ENCODE measurements around the gene PXDN.

DNA sequence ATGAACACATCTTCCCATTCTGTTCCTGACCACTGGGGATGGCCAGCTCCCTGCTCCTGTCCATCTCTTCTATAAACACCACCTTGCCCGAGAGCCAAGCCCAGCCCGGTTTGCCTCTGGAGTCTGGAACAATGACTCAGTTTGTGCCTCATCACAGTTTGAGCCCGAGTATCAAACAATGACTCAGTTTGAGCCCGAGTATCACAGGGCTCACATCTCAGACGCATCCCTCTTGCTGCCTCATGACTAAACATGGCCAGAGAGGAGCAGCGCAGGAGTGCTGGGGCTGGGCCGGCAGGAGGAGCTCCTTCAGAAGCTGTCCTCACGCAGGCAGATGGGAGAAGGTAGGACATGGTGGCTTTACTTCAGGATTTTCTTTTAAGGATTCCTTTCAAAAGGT, 68.7 kb downstream of the PXDN start:
- TF ChIP-seq, protein P1, sequence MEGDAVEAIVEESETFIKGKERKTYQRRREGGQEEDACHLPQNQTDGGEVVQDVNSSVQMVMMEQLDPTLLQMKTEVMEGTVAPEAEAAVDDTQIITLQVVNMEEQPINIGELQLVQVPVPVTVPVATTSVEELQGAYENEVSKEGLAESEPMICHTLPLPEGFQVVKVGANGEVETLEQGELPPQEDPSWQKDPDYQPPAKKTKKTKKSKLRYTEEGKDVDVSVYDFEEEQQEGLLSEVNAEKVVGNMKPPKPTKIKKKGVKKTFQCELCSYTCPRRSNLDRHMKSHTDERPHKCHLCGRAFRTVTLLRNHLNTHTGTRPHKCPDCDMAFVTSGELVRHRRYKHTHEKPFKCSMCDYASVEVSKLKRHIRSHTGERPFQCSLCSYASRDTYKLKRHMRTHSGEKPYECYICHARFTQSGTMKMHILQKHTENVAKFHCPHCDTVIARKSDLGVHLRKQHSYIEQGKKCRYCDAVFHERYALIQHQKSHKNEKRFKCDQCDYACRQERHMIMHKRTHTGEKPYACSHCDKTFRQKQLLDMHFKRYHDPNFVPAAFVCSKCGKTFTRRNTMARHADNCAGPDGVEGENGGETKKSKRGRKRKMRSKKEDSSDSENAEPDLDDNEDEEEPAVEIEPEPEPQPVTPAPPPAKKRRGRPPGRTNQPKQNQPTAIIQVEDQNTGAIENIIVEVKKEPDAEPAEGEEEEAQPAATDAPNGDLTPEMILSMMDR (conservative IDR thresholded peaks at IDR 0.05; ENCODE audit: low read length) = no peak
- TF ChIP-seq EZH2phosphoT487 (IDR thresholded peaks at IDR 0.05; ENCODE audit: borderline replicate concordance) = no peak

Data from Loucy (cell line).